ENCODE measurements around the gene CTSG.
"Not testable (repeated sequence)": the region's sequence is repeated elsewhere in the genome, so short reads cannot be mapped to it uniquely, and the experiment has no call there.

Gene CTSG

DNA sequence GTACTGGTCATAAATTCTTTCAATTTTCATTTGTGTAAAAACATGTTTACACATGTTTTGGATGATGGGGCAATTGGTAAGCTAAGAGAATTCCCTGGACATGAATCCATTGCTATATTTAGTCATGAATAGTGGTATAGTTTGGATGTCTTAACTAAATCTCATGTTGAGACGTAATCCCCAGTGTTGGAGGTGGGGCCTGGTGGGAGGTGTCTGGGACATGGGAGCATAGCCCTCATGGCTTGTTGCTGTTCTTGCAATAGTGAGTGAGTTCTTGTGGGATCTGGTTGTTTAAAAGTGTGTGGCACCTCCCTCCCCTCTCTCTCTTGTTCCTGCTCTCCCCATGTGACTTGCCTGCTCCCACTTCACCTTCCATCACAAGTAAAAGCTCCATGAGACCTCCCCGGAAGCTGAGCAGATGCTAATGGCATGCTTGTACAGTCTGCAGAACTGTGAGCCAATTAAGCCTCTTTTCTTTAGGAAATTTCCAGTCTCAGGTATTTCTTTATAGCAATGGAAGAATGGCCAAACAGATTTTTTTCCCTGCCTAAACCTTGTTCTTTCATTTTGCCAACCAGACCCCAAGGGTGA is 33.6 kb downstream of the CTSG start:
- no peak for DNase-seq

DNA sequence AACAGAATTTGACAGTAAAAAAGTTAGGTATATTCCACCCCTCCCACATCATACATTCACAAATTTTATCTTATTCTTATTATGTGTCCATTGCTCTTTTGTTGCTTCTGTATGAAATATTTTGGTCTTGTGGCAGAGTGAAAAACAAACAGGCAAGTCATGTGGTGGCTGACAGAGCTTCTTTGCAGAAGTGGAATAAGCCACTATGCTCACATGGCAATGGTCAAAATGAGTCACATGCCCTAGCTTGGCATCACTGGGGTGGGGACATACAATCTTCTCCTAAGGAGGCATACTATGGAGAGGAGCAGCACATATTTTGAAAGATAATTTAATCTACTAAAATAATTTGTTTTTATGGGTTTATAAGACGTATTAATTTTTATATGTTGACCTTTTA is 40.3 kb downstream of the CTSG start:
- DNase-seq, result peak; percentile 91

DNA sequence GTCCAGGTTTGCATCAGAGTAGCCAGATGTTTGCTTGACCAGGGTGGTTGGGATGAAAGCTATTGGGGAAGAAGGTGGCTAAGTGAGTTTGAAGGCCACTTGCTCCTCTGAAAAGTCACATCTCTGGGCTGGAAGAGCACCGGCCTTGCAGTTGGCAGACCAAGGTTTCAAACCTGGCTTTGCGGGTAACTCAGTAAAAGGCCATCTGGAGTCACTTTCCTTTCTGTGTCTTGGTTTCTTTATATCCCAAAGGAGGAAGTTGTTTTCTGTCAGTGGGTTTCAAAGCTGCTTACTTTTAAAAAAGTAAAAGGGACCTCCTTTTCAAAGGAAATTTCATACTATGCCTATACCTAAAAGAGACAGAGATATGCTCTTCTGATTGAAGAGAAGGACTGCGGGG is 41.8 kb downstream of the CTSG start:
- peak; percentile 84 for DNase-seq

DNA sequence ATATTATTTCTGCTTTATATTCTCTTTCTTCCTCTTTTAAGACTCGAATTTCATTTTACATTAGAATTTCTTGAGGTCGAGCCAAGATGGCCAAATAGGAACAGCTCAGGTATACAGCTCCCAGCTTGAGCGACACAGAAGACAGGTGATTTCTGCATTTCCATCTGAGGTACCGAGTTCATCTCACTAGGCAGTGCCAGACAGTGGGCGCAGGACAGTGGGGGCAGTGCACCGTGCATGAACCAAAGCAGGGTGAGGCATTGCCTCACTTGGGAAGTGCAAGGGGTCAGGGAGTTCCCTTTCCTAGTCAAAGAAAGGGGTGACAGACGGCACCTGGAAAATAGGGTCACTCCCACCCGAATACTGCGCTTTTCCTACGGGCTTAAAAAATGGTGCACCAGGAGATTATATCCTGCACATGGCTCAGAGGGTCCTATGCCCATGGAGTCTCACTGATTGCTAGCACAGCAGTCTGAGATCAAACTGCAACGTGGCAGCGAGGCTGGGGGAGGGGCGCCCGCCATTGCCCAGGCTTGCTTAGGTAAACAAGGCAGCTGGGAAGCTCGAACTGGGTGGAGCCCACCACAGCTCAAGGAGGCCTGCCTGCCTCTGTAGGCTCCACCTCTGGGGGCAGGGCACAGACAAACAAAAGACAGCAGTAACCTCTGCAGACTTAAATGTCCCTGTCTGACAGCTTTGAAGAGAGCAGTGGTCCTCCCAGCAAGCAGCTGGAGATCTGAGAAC is 50.0 kb downstream of the CTSG start:
- DNase-seq, result not testable (repeated sequence)
